SK-N-MC (cell line): ENCODE measurements around the gene XRCC1.

Source experiments
- EZH2 ChIP-seq: fragments of 200-600 bp; sonication (generic); IDR thresholded peaks from one replicate; pipeline ENCODE4 v1.6.1; 2017; ENCODE audit warnings: antibody characterized with exemption
- FOXP2 ChIP-seq: optimal IDR thresholded peaks from 2 replicates; pipeline ENCODE3; 2011; ENCODE audit warnings: mild to moderate bottlenecking, moderate library complexity; ENCODE audit not compliant: insufficient read depth; ENCODE audit errors: extremely low read length, control extremely low read depth
- POLR2AphosphoS5 ChIP-seq: IDR thresholded peaks from 2 replicates; pipeline ENCODE4 v1.6.1; 2012; ENCODE audit warnings: mild to moderate bottlenecking, low read depth, low read length, borderline replicate concordance

DNA sequence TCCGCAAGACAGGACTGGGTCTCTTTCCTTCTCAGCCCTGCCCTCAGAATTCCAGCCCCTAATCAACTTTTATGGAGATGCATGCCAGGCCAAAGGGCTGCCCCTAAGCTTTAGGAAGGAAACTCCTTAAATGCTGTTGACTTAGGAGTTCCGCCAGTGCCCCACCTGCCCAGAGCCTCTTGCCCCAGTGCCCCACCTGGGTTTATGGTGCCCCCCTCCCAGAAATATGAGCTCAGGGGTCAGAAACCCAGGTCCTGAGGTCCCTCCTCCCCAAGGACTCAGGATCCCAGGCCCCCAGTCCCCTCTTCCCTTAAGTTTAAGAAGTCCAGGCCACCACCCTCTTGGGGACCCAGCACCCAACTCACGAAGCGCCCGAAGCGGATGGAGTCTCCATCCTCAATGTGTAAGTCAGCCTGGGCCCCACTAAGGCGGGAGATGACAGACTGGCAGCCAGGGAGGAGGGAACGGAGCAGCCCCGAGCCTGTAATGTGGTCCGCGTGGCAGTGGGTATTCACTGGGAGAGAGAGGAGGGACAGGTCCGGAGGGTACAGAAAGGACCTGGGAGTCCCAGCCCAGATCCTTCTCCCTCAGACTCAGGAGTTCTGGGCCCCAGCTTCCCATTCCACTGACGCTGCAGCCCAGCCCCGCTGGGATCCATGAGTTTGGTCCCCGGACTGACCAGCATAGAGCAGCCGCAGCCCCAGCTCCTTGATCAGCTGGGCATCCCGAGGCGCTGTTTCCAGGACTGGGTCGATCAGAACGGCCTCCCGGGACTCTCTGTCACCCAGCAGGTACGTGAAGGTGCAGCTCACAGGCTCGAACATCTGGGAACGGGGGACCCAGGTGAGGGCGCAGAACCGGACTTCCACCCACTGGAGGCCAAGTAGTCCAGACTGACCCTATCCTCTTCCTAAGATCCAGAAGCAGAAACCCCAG lies 49.2 kb downstream of the XRCC1 start:
- TF ChIP-seq EZH2, result no peak
- no peak for TF ChIP-seq POLR2AphosphoS5
- TF ChIP-seq FOXP2, result no peak
